GM19023 (cell line): ENCODE data around the gene RASD1.

Experiments
- ATAC-seq: cut with Tn5 transposase; IDR thresholded peaks from one replicate; pipeline ENCODE4 v1.9.1; 2021; ENCODE audit warnings: mild to moderate bottlenecking, moderate library complexity; ENCODE audit not compliant: unreplicated experiment

Gene RASD1

DNA sequence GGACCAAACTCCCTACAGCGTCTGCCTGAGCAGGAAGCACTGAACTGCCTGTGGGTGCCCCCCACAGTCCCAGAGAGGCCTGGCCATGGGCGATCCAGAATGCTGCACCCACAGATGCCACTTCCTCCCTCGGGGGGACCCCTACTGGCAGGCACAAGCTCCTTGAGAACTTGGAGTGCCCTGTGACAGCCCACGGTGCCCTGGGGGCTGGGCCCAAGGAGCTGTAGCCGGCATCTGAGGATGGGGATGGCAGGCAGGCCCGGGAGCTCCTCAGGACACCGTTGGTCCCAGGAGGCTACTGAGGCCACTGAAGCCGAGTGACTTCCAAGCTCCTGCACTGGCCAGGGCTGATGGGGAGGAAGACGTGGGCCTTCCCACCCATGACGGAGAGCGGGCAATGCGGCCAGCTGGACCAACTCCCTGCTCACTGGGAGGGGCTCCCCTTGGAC lies 15.1 kb upstream of the RASD1 start:
- ATAC-seq, result no peak

DNA sequence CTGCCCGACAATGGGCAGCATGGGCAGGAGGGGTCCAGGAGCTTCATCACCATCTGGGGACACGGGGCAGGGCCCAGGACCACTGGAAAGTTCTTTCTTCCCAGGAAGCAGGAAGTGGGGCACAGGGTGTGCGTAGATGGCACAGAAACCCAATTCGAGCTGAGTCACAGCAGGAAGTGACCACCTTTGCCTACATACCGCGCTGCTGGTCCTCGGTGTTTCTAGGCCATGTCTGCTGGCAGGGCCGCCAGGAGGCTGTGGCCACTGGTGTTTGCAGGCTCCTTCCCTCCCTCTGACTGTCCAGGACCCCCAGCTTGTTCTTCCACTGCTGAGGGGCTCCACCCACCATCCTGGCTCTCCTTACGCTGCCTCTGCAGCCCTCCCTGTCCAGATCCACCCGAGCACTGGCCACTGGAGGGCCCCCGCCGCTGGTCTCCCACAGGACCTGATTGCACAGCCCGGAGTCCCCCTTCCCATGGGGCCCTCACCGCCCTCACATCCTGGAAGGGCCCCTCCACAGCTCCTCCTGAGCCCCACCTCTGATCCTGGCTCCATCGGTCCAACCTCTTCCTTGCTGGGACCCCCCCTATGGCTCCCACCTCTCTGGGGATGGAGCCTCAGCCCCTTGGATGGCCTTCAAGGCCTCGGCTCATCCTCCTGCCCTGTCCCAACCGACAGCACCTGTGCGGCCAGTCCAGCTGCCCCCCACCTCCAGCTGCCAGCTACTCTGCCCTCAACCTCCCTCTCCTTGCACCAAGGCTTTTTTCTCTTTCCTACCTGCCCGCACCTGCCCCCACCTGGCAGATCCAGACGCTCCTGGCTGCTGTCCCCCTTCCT lies 14.5 kb upstream of the RASD1 start:
- ATAC-seq, result no peak

DNA sequence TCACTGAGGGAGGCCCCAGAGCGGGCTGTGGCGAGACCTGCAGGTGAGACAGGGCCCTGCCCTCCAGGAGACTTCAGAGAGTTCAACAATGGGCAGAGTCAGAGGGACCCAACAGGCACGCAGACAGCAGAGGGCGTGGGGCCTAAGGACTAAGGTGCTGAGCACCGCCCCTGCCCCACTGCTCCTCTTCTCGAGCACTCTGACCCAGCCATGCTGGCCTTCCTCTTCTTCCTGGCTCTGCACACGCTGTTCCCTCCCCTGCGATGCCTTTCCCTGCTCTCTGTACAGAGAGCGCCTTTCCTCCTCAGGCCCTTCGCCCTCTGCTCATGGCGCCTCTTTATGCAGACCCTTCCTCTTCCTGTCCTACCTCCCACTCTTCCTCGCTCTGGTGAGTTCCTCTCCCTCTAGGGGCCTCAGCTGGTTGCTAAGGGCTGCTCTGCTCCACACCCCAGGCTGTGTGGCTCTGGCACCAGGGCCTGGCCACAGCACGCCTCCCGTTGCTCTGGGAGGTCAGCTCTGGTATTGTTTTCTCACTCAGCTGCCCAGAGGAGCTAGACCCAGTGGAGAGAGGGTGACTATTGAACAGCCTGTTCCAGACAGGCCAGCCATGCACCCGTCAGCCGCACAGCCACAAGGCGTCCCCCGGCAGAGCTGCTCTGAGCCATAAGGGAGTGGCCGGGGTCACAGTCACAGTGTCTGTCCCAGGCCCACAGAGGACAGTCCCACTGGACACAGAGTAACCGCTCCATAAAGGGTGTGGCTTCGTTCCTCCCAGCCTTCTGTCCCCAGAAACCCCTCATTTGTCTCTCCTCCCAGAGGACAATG lies 13.6 kb upstream of the RASD1 start:
- ATAC-seq, result no peak

- ATAC-seq, result no peak
These were observed 12.7 kb upstream of the RASD1 start for GRCh38 chr17:17508646-17509591.

GRCh38 chr17:17508019-17508535 lies 11.9 kb upstream of the RASD1 start:
- no peak for ATAC-seq

DNA sequence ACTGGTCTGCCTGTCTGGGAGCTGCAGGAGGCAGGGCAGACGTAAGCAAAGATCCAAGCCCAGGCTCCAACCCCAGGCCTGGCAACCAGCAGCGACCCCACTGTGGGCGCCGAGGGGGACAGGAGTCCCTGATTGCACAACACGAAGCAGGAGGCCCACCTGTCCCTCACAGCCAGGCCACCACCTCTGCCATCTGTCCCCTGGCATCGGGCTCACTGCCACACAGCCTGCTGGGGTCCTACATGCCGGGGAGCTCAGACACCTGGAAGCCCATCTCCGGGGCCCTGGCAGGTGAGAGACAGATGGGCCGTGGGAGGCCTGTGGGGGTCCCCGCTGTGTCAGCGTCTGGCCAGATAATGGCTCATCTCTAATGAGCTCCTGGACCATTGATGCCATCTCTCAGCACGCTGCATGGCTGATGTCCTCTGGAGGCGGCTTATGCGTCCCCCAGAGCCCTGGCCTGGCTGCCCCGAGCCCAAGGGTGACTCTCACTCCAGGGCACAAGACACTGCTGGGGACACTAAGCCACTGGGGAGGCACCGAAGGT lies 11.3 kb upstream of the RASD1 start:
- no peak for ATAC-seq

- ATAC-seq, result no peak
These were observed 10.8 kb upstream of the RASD1 start for GRCh38 chr17:17506893-17507464.

GRCh38 chr17:17506181-17506741 lies 10.1 kb upstream of the RASD1 start:
- ATAC-seq, result no peak

GRCh38 chr17:17505610-17506171 lies 9.5 kb upstream of the RASD1 start:
- ATAC-seq, result no peak

DNA sequence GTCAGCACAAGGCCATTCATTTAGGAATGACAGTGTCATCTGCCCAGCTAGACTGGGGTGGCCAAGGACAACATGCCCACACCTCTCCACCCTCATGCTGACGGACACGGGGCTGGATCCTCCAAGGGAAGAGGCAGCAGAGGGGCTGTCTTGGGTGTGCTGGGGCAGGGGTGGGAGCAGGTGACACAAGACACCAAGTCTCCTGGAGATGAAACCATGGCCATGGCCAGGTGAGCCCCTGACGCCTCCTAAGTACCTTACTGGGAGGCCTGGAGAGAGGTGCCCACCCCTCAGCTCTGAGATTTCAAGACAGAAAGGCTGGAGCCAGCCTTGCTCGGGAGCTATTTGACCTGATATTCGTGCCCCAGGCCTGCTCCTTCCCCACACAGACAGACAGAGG lies 9.0 kb upstream of the RASD1 start:
- no peak for ATAC-seq

GRCh38 chr17:17504341-17505140 lies 8.3 kb upstream of the RASD1 start:
- no peak for ATAC-seq

DNA sequence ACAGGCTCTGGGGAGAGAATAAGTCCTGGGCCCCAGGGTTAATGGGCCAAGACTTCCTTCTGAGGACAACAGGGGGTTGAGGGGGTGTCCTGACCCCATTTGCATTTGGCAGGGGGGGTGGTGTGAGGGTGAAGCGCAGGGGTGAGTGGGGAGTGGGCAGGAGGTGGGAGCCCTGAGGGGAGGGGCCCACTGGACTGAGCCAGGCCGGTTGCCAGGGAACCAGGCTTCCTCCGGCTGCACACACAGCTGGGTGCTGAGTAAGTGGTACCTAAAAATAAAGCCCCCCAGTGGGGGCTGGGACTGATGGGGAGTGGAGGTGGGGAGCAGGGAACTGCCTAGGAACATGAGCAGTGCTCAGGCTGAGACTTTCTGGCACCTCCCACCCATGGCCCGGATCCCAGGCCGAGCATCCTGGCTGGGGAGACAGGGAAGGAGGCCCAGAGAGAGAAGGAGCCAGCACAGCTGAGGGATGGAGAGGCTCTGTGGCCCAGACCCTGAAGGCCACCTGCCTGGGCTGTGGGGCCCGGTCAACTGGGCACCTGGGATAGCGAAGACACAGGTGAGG lies 7.5 kb upstream of the RASD1 start:
- no peak for ATAC-seq

DNA sequence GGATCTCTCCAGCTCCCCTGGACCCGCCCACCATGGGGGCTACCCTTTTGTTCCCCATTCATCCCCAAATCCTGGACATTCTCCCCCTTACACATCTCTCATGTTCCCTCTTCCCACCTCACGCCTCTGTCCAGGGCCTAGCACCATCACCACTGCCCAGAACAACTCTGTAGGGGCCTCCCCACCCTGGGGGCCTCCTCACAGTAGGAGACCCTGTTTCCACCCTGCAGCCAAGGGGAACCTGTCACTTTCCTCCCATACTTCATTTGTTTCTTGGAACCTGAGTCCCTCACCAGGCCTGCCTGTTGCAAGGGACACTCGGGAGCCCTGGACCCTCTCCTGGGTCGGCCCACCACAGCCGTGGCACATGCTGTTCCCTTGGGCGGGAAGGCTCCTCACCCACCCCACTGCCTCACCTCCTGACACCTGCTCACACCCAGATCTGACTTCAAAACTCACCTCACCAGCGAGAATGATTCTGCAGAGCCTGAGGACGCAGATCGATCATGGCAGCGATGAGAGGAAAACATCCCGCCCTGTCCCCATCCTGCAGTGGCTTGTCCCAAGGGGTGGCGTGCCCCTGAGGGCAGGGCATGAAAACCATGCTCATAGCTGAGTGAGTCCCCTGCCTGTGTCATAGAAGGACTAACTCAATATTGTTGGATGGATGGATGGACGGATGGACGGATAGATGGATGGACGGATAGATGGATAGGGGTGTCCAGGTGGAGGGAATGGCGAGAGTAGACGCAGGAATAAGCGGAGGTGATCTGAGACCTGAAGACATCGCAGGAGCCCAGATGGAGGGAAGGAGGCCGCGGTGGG lies 6.8 kb upstream of the RASD1 start:
- no peak for ATAC-seq

- ATAC-seq, result no peak
These were observed 4.9 kb upstream of the RASD1 start for GRCh38 chr17:17500999-17501605.

- no peak for ATAC-seq
These were observed 3.4 kb upstream of the RASD1 start for GRCh38 chr17:17499402-17500145.

GRCh38 chr17:17498606-17499301 lies 2.6 kb upstream of the RASD1 start:
- ATAC-seq, result no peak
